Upper lobe of left lung (tissue), 6 donors: ENCODE measurements around the gene LDLRAD3. TPM values are rescaled to one million over a fixed set of nuclear protein-coding genes. Genes with fewer than 3 reads are reported as not detected.

Source experiments
- ATAC-seq, 2 donors: fragments of 200-7000 bp; cut with Tn5 transposase; one replicate each; pipeline ENCODE4 v1.9.1; 2022; ENCODE audit warnings: mild to moderate bottlenecking in 2 of 2, moderate library complexity in 2 of 2; ENCODE audit not compliant: low FRiP score in 2 of 2
- DNase-seq, 2 donors: peaks; one replicate each; pipeline ENCODE4 v3.0.0-alpha.2; 2019 to 2020
- H3K27ac ChIP-seq, 4 donors: fragments of 200-600 bp; sonication (generic); one replicate each; pipeline ENCODE4 v1.5.1; 2016 to 2019
- H3K27me3 ChIP-seq, 4 donors: fragments of 200-600 bp; sonication (generic); one replicate each; pipeline ENCODE4 v1.5.1; 2017 to 2019
- H3K36me3 ChIP-seq, 4 donors: fragments of 200-600 bp; sonication (generic); one replicate each; pipeline ENCODE4 v1.5.1; 2016 to 2019
- H3K4me1 ChIP-seq, 4 donors: fragments of 200-600 bp; sonication (generic); one replicate each; pipeline ENCODE4 v1.5.1; 2018 to 2019
- H3K4me3 ChIP-seq, 4 donors: fragments of 200-600 bp; sonication (generic); one replicate each; pipeline ENCODE4 v1.5.1; 2017 to 2019; ENCODE audit warnings: mild to moderate bottlenecking in 2 of 4, moderate library complexity in 1 of 4
- H3K9me3 ChIP-seq, 4 donors: fragments of 200-600 bp; sonication (generic); one replicate each; pipeline ENCODE4 v1.5.1; 2018 to 2019
- CTCF ChIP-seq, 6 experiments: fragments of 450-650 bp in 4 of 6; fragments of 200-600 bp in 2 of 6; sonication (generic) in 2 of 6; IDR thresholded peaks; one replicate each; pipeline ENCODE4 v1.5.1; 2016 to 2019; ENCODE audit warnings: antibody characterized with exemption in 6 of 6
- EP300 ChIP-seq, 4 donors: sonication (generic); formaldehyde crosslinking; IDR thresholded peaks; one replicate each; pipeline ENCODE4 v1.5.1; 2017; ENCODE audit warnings: antibody characterized with exemption in 4 of 4, control low read depth in 2 of 4
- POLR2A ChIP-seq, 4 donors: fragments of 450-650 bp; IDR thresholded peaks; one replicate each; pipeline ENCODE4 v1.5.1; 2016 to 2017; ENCODE audit warnings: antibody characterized with exemption in 4 of 4, mild to moderate bottlenecking in 2 of 4
- POLR2AphosphoS5 ChIP-seq, 2 donors: sonication (generic); formaldehyde crosslinking; IDR thresholded peaks; one replicate each; pipeline ENCODE4 v1.5.1; 2017; ENCODE audit warnings: antibody characterized with exemption in 2 of 2
- WGBS, 2 donors: methylation state at CpG; one replicate each; pipeline ENCODE4 v1.1.5; 2017 to 2018; 5-methylcytosine and 5-hydroxymethylcytosine counted together
- total RNA-seq, 6 donors: library from RNA; depleted of rRNA in 4 of 6; stranded (reverse); fragments of >200 nt in 4 of 6; gene quantifications; one replicate each; pipeline versions ENCODE4 v1.1.0 to v1.2.1, GENCODE V29; 2016 to 2021
- donor health status: DM: no; HTN: no; CAD: no; lungs with moderate emphysema.
- donor health status: DM: no; HTN: yes; CAD: no; lungs with severe emphysema.

Gene LDLRAD3
- total RNA-seq, 6 donors from 2014 or later, result 4.4 to 16.8 (median 7.4) TPM

DNA sequence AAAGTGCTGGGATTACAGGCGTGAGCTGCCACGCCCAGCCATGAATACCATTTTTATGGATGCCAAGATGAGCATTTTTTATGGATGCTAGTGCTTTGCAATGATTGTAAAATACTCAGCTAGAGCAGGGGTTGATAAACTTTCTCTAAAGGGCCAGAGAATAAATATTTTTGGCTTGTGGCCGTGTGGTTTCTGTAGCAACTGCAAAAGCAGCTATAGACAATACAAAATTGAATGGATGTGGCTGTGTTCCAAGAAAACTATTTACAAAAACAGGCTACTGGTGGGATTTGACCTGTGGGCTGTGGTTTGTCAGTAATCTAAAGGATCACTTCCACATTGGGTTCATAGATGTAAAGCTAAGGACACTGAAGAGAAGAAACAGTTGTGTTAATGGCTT is 289.3 kb downstream of the LDLRAD3 start:
- H3K9me3 ChIP-seq, result no peaks in the 10 kb centered on the region
- H3K4me3 ChIP-seq, result no peak overlapping the region
- DNase-seq, result no peak
- 59 to 61% methylated on average over 3 of the region's 3 CpGs for WGBS, 2 donors
- H3K36me3 ChIP-seq, result no peaks in the 10 kb centered on the region
- no peak overlapping the region for H3K27ac ChIP-seq
- no peaks in the 10 kb centered on the region for H3K4me1 ChIP-seq
- no peaks in the 10 kb centered on the region for H3K27me3 ChIP-seq
- no peak for ATAC-seq
- TF ChIP-seq POLR2AphosphoS5 (IDR thresholded peaks at IDR 0.05) (no peak), POLR2A (IDR thresholded peaks at IDR 0.05) (no peak), CTCF (IDR thresholded peaks at IDR 0.05) (no peak), EP300 (IDR thresholded peaks at IDR 0.05) (no peak)

DNA sequence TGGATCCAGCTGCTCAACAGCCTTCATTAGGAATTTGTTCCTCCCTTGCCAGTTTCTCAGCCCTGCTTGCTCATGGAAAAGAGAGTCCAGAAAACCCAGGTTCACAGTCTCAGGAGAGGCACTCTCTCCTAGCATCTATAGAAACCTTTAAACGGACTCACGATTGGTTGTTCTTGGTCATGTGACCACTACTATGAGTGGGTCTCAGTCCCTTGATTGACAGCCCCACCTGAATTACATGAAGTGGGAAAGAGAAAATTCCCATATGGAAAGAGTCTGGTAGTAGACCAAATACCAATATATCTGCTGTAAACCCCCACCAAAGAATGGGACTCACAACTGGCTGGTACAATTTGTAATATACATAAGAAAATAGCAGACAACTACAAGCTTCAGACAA is 291.0 kb downstream of the LDLRAD3 start:
- H3K27me3 ChIP-seq, result no peaks in the 10 kb centered on the region
- H3K9me3 ChIP-seq, result no peaks in the 10 kb centered on the region
- ATAC-seq (no peak), DNase-seq (no peak)
- no peak for TF ChIP-seq POLR2AphosphoS5 (IDR thresholded peaks at IDR 0.05)
- no peak for TF ChIP-seq POLR2A (IDR thresholded peaks at IDR 0.05)
- TF ChIP-seq EP300 (IDR thresholded peaks at IDR 0.05), result no peak
- no peak for TF ChIP-seq CTCF (IDR thresholded peaks at IDR 0.05)
- WGBS, 2 donors, result 85 to 100% methylated on average over 2 of the region's 2 CpGs
- no peaks in the 10 kb centered on the region for H3K36me3 ChIP-seq
- H3K4me3 ChIP-seq, result no peak overlapping the region
- H3K27ac ChIP-seq, result no peak overlapping the region
- H3K4me1 ChIP-seq, result no peaks in the 10 kb centered on the region

- no peak for ATAC-seq
- no peaks in the 10 kb centered on the region for H3K4me1 ChIP-seq
- H3K27me3 ChIP-seq, result no peaks in the 10 kb centered on the region
- no peak for DNase-seq
- H3K36me3 ChIP-seq, result no peaks in the 10 kb centered on the region
- TF ChIP-seq CTCF (IDR thresholded peaks at IDR 0.05), result no peak
- no peak for TF ChIP-seq POLR2A (IDR thresholded peaks at IDR 0.05)
- TF ChIP-seq EP300 (IDR thresholded peaks at IDR 0.05), result no peak
- no peak for TF ChIP-seq POLR2AphosphoS5 (IDR thresholded peaks at IDR 0.05)
- no peaks in the 10 kb centered on the region for H3K9me3 ChIP-seq
- WGBS, 2 donors, result 93 to 97% methylated on average over 2 to 3 of the region's 3 CpGs
- no peak overlapping the region for H3K27ac ChIP-seq
- no peak overlapping the region for H3K4me3 ChIP-seq
Measured at GRCh38 chr11:36235750-36236149, 291.9 kb downstream of the LDLRAD3 start.

- Histone ChIP-seq H3K36me3 (no peaks in the 10 kb centered on the region), H3K27ac (no peak overlapping the region), H3K4me3 (no peak overlapping the region), H3K9me3 (no peaks in the 10 kb centered on the region), H3K27me3 (no peaks in the 10 kb centered on the region), H3K4me1 (no peaks in the 10 kb centered on the region)
- DNase-seq (no peak), ATAC-seq (no peak)
- TF ChIP-seq EP300 (IDR thresholded peaks at IDR 0.05), result no peak
- TF ChIP-seq POLR2A (IDR thresholded peaks at IDR 0.05), result no peak
- no peak for TF ChIP-seq CTCF (IDR thresholded peaks at IDR 0.05)
- no peak for TF ChIP-seq POLR2AphosphoS5 (IDR thresholded peaks at IDR 0.05)
Measured at GRCh38 chr11:36237391-36237790, 293.5 kb downstream of the LDLRAD3 start.

DNA sequence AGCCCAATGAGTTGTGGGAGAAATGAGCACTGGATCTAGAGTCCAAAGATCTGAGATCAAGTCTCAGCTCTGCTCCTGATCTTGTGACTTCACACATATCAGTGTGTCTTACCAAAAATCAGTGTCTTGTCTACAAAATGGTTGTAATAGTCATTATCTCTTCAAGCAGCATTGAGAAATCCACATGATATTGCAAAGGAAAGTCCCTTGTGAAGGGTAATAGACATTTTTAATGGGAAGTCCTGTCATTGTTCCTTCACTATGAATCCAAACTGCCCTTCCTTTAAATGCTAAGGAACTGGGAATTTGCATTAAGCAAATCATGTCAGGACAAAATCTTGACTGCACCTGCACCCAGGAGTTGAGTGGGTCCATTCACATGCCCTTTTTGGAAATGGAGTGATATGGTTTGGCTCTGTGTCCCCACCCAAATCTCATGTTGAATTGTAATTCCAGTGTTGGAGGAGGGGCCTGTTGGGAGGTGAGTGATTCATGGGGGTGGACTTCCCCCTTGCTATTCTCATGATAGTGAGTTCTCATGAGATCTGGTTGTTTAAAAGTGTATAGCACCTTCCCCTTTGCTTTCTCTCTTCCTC is 294.3 kb downstream of the LDLRAD3 start:
- no peaks in the 10 kb centered on the region for H3K4me1 ChIP-seq
- no peak for ATAC-seq
- H3K27ac ChIP-seq, result no peak overlapping the region
- no peak for DNase-seq
- H3K4me3 ChIP-seq, result no peak overlapping the region
- no peaks in the 10 kb centered on the region for H3K9me3 ChIP-seq
- no peak for TF ChIP-seq POLR2AphosphoS5 (IDR thresholded peaks at IDR 0.05)
- TF ChIP-seq EP300 (IDR thresholded peaks at IDR 0.05), result no peak
- TF ChIP-seq POLR2A (IDR thresholded peaks at IDR 0.05), result no peak
- TF ChIP-seq CTCF (IDR thresholded peaks at IDR 0.05), result no peak
- no peaks in the 10 kb centered on the region for H3K36me3 ChIP-seq
- H3K27me3 ChIP-seq, result no peaks in the 10 kb centered on the region
